ENCODE measurements around the gene TSPAN1. TPM values are rescaled to one million over a fixed set of nuclear protein-coding genes. Genes with fewer than 3 reads are reported as not detected.

The TSPAN1 gene
- total and polyA plus RNA-seq, 4 donors, result 0.33 to 7.0 (median 2.1) TPM

- Histone ChIP-seq H3K27ac (ENCODE audit: low read depth in 1 of 2, low read length in 2 of 2) (no peak overlapping the region), H3K9ac (ENCODE audit: low read depth in 1 of 2, low read length in 2 of 2) (no peak overlapping the region), H3K9me3 (ENCODE audit: control insufficient read depth in 4 of 4, low read length in 3 of 4) (no peaks in the 10 kb centered on the region), H3K36me3 (ENCODE audit: control insufficient read depth in 4 of 4, insufficient read depth in 3 of 4, low read depth in 1 of 4, low read length in 3 of 4) (no peaks in the 10 kb centered on the region), H3K27me3 (ENCODE audit: control insufficient read depth in 4 of 4, insufficient read depth in 4 of 4, low read length in 3 of 4) (peaks cover 0 to 4% (median 0%) of the 10 kb centered on the region in 4 donors), H3K4me1 (ENCODE audit: control insufficient read depth in 4 of 4, insufficient read depth in 4 of 4, low read length in 3 of 4) (peaks cover 4 to 27% (median 15%) of the 10 kb centered on the region in 4 donors), H3K4me3 (ENCODE audit: low read depth in 1 of 3, low read length in 3 of 3) (no peak overlapping the region)
- no peak for DNase-seq (ENCODE audit: low spot score)
- TF ChIP-seq TAF1 (conservative IDR thresholded peaks at IDR 0.05), result no peak
- no peak for TF ChIP-seq NR2F2 (IDR thresholded peaks at IDR 0.05)
- no peak for TF ChIP-seq FOXA1 (IDR thresholded peaks at IDR 0.05)
- TF ChIP-seq JUND (IDR thresholded peaks at IDR 0.05), result no peak
- TF ChIP-seq, protein P1, sequence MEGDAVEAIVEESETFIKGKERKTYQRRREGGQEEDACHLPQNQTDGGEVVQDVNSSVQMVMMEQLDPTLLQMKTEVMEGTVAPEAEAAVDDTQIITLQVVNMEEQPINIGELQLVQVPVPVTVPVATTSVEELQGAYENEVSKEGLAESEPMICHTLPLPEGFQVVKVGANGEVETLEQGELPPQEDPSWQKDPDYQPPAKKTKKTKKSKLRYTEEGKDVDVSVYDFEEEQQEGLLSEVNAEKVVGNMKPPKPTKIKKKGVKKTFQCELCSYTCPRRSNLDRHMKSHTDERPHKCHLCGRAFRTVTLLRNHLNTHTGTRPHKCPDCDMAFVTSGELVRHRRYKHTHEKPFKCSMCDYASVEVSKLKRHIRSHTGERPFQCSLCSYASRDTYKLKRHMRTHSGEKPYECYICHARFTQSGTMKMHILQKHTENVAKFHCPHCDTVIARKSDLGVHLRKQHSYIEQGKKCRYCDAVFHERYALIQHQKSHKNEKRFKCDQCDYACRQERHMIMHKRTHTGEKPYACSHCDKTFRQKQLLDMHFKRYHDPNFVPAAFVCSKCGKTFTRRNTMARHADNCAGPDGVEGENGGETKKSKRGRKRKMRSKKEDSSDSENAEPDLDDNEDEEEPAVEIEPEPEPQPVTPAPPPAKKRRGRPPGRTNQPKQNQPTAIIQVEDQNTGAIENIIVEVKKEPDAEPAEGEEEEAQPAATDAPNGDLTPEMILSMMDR (IDR thresholded peaks at IDR 0.05; ENCODE audit: low read depth, low read length, missing input control), result no peak
- no peak for TF ChIP-seq FOXA2 (IDR thresholded peaks at IDR 0.05)
- 70% methylated on average over 3 of the region's 3 CpGs for WGBS
Observed at GRCh38 chr1:46133781-46134350, 41.0 kb upstream of the TSPAN1 start.

GRCh38 chr1:46134660-46135331 lies 40.1 kb upstream of the TSPAN1 start:
- Histone ChIP-seq H3K36me3 (ENCODE audit: control insufficient read depth in 4 of 4, insufficient read depth in 3 of 4, low read depth in 1 of 4, low read length in 3 of 4) (no peaks in the 10 kb centered on the region), H3K27me3 (ENCODE audit: control insufficient read depth in 4 of 4, insufficient read depth in 4 of 4, low read length in 3 of 4) (peaks cover 0 to 4% (median 0%) of the 10 kb centered on the region in 4 donors), H3K4me3 (ENCODE audit: low read depth in 1 of 3, low read length in 3 of 3) (no peak overlapping the region), H3K4me1 (ENCODE audit: control insufficient read depth in 4 of 4, insufficient read depth in 4 of 4, low read length in 3 of 4) (peaks cover 4 to 27% (median 15%) of the 10 kb centered on the region in 4 donors), H3K9ac (ENCODE audit: low read depth in 1 of 2, low read length in 2 of 2) (no peak overlapping the region), H3K27ac (ENCODE audit: low read depth in 1 of 2, low read length in 2 of 2) (no peak overlapping the region), H3K9me3 (ENCODE audit: control insufficient read depth in 4 of 4, low read length in 3 of 4) (no peaks in the 10 kb centered on the region)
- no peak for DNase-seq (ENCODE audit: low spot score)
- WGBS, result 53% methylated on average over 3 of the region's 3 CpGs
- TF ChIP-seq FOXA2 (IDR thresholded peaks at IDR 0.05) (no peak), NR2F2 (IDR thresholded peaks at IDR 0.05) (no peak), JUND (IDR thresholded peaks at IDR 0.05) (no peak), YY1 (IDR thresholded peaks at IDR 0.05) (no peak), TAF1 (conservative IDR thresholded peaks at IDR 0.05) (no peak), GABPA (IDR thresholded peaks at IDR 0.05 in 1 of 2, conservative IDR thresholded peaks at IDR 0.05 in 1 of 2) (no peak), RXRA (IDR thresholded peaks at IDR 0.05) (no peak), ATF3 (IDR thresholded peaks at IDR 0.05) (no peak), HNF4A (conservative IDR thresholded peaks at IDR 0.05) (no peak), RAD21 (IDR thresholded peaks at IDR 0.05) (no peak), FOXA1 (IDR thresholded peaks at IDR 0.05) (no peak), EGR1 (IDR thresholded peaks at IDR 0.05; ENCODE audit: low read depth in 2 of 2) (no peak), HNF4G (IDR thresholded peaks at IDR 0.05) (no peak), SP1 (IDR thresholded peaks at IDR 0.05) (no peak)
- TF ChIP-seq, protein P2, sequence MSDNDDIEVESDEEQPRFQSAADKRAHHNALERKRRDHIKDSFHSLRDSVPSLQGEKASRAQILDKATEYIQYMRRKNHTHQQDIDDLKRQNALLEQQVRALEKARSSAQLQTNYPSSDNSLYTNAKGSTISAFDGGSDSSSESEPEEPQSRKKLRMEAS (IDR thresholded peaks at IDR 0.05), result no peak
- TF ChIP-seq, protein P1 (IDR thresholded peaks at IDR 0.05; ENCODE audit: low read depth, low read length, missing input control), result no peak
- TF ChIP-seq, protein P3, sequence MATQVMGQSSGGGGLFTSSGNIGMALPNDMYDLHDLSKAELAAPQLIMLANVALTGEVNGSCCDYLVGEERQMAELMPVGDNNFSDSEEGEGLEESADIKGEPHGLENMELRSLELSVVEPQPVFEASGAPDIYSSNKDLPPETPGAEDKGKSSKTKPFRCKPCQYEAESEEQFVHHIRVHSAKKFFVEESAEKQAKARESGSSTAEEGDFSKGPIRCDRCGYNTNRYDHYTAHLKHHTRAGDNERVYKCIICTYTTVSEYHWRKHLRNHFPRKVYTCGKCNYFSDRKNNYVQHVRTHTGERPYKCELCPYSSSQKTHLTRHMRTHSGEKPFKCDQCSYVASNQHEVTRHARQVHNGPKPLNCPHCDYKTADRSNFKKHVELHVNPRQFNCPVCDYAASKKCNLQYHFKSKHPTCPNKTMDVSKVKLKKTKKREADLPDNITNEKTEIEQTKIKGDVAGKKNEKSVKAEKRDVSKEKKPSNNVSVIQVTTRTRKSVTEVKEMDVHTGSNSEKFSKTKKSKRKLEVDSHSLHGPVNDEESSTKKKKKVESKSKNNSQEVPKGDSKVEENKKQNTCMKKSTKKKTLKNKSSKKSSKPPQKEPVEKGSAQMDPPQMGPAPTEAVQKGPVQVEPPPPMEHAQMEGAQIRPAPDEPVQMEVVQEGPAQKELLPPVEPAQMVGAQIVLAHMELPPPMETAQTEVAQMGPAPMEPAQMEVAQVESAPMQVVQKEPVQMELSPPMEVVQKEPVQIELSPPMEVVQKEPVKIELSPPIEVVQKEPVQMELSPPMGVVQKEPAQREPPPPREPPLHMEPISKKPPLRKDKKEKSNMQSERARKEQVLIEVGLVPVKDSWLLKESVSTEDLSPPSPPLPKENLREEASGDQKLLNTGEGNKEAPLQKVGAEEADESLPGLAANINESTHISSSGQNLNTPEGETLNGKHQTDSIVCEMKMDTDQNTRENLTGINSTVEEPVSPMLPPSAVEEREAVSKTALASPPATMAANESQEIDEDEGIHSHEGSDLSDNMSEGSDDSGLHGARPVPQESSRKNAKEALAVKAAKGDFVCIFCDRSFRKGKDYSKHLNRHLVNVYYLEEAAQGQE (IDR thresholded peaks at IDR 0.05), result no peak
- TF ChIP-seq, protein P4, sequence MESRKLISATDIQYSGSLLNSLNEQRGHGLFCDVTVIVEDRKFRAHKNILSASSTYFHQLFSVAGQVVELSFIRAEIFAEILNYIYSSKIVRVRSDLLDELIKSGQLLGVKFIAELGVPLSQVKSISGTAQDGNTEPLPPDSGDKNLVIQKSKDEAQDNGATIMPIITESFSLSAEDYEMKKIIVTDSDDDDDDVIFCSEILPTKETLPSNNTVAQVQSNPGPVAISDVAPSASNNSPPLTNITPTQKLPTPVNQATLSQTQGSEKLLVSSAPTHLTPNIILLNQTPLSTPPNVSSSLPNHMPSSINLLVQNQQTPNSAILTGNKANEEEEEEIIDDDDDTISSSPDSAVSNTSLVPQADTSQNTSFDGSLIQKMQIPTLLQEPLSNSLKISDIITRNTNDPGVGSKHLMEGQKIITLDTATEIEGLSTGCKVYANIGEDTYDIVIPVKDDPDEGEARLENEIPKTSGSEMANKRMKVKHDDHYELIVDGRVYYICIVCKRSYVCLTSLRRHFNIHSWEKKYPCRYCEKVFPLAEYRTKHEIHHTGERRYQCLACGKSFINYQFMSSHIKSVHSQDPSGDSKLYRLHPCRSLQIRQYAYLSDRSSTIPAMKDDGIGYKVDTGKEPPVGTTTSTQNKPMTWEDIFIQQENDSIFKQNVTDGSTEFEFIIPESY (IDR thresholded peaks at IDR 0.05), result no peak

Data from liver (tissue), 9 donors.